Measurements from ENCODE around the gene CDKN1A.

Gene CDKN1A

DNA sequence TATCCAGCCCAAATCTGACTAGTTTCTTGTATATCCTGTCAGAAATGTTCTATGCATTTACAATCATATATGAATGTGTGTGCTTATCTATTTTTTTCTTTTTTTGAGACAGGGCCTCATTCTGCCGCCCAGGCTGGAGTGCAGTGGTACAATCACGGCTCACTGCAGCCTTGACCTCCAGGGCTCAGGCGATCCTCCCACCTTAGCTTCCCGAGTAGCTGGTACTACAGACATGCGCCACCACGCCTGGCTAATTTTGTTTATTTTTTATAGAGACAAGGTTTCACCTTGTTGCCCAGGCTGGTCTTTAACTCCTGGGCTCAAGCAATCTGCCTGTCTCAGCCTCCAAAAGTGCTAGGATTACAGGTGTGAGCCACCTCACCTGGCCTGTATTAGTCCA, 16.1 kb downstream of the CDKN1A start:
- H3K9me3 ChIP-seq (ENCODE audit: control insufficient read depth, low read length), result no peaks in the 10 kb centered on the region

DNA sequence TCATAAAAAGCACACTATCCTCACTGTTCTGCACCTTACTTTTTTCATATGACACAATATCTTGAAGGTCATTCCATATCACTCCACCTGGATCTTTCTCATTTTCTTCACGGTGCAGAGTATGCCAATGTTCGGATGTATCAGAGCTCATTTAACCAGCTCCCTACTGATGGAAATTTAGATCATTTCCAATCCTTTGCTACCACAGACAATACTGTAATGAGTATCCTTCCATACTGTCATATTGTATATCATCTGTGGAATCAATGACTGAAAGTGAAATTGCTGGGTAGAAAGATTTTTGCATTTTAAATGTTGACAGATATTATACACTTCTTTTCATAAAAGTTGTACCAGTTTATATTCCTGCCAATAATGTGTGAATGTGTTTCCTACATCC, 16.9 kb downstream of the CDKN1A start:
- no peak for DNase-seq
- Histone ChIP-seq H3K36me3 (ENCODE audit: control insufficient read depth, insufficient read depth, low read length) (no peaks in the 10 kb centered on the region), H3K27me3 (replicated peaks; ENCODE audit: control insufficient read depth, insufficient read depth, low read length, poor library complexity, severe bottlenecking) (no peaks in the 10 kb centered on the region), H3K4me3 (ENCODE audit: insufficient read depth, low read depth, low read length, poor library complexity, severe bottlenecking) (no peak overlapping the region), H3K27ac (ENCODE audit: insufficient read depth, low read length, poor library complexity, severe bottlenecking) (no peak overlapping the region), H3K4me1 (ENCODE audit: control insufficient read depth, insufficient read depth, low read length, poor library complexity, severe bottlenecking) (peaks cover 17% of the 10 kb centered on the region), H3K9me3 (ENCODE audit: control insufficient read depth, low read length) (no peaks in the 10 kb centered on the region)

More for the DNA sequence above, 16.1 kb downstream of the CDKN1A start:
- Histone ChIP-seq H3K4me1 (ENCODE audit: control insufficient read depth, insufficient read depth, low read length, poor library complexity, severe bottlenecking) (peaks cover 17% of the 10 kb centered on the region), H3K36me3 (ENCODE audit: control insufficient read depth, insufficient read depth, low read length) (no peaks in the 10 kb centered on the region), H3K27ac (ENCODE audit: insufficient read depth, low read length, poor library complexity, severe bottlenecking) (no peak overlapping the region), H3K4me3 (ENCODE audit: insufficient read depth, low read depth, low read length, poor library complexity, severe bottlenecking) (no peak overlapping the region), H3K27me3 (replicated peaks; ENCODE audit: control insufficient read depth, insufficient read depth, low read length, poor library complexity, severe bottlenecking) (no peaks in the 10 kb centered on the region)
- DNase-seq, result no peak

DNA sequence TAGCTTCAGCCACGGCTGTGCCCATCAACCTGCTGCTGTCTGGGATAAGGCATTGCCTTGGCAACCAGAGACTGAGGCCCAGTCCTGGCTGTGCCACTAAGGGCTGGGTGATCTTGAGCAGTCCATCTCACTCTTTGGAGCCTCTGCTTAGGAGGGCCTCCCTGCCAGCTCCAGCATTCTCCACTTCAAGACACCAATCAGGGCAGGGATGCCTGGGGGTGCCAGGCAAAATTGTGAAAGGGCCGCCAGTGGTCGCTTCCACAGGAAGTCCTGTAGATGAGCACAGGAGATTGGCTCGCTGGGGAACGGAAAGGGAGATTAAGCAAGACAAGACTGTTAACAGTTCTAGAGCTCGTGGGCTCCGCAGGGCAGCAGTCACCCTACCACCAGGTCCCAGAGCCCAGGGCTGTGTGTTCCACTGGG, 19.0 kb downstream of the CDKN1A start, which contains the start of gene RAB44:
Gene RAB44, plus strand, starts transcription at position 346 of the 423 bp plus-strand sequence. CDS start 6,410 bp downstream, outside the sequence.
- Histone ChIP-seq H3K9me3 (ENCODE audit: control insufficient read depth, low read length) (no peaks in the 10 kb centered on the region), H3K27ac (ENCODE audit: insufficient read depth, low read length, poor library complexity, severe bottlenecking) (no peak within 1 kb of the TSS), H3K36me3 (ENCODE audit: control insufficient read depth, insufficient read depth, low read length) (no peaks in the 10 kb centered on the region), H3K4me1 (ENCODE audit: control insufficient read depth, insufficient read depth, low read length, poor library complexity, severe bottlenecking) (peaks cover 5% of the 10 kb centered on the region), H3K27me3 (replicated peaks; ENCODE audit: control insufficient read depth, insufficient read depth, low read length, poor library complexity, severe bottlenecking) (no peaks in the 10 kb centered on the region), H3K4me3 (ENCODE audit: insufficient read depth, low read depth, low read length, poor library complexity, severe bottlenecking) (no peak within 1 kb of the TSS)
- DNase-seq, result no peak

DNA sequence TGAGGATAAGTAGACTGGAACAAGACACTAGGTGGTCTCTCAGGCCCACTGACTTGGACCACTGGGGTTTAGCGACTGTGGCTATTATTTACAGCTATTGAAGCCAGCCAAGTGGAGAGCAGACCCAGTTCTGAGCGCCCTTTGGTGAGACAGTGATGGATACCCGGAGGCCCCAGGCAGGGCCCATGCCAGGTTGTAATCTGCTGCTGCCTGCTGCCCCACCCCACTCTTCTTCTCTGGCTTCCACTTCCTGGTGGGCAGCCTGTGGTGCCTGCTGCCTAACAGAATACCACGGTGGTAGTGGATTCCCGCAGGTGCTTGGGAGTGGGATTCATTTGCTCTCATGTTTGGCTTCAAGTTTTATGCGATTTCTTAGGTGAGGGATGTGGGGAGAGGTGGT, 19.7 kb downstream of the CDKN1A start:
- DNase-seq, result no peak
- no peaks in the 10 kb centered on the region for H3K4me1 ChIP-seq (ENCODE audit: control insufficient read depth, insufficient read depth, low read length, poor library complexity, severe bottlenecking)
- H3K36me3 ChIP-seq (ENCODE audit: control insufficient read depth, insufficient read depth, low read length), result no peaks in the 10 kb centered on the region
- no peak overlapping the region for H3K27ac ChIP-seq (ENCODE audit: insufficient read depth, low read length, poor library complexity, severe bottlenecking)
- no peak overlapping the region for H3K4me3 ChIP-seq (ENCODE audit: insufficient read depth, low read depth, low read length, poor library complexity, severe bottlenecking)
- H3K27me3 ChIP-seq (replicated peaks; ENCODE audit: control insufficient read depth, insufficient read depth, low read length, poor library complexity, severe bottlenecking), result no peaks in the 10 kb centered on the region
- no peaks in the 10 kb centered on the region for H3K9me3 ChIP-seq (ENCODE audit: control insufficient read depth, low read length)

DNA sequence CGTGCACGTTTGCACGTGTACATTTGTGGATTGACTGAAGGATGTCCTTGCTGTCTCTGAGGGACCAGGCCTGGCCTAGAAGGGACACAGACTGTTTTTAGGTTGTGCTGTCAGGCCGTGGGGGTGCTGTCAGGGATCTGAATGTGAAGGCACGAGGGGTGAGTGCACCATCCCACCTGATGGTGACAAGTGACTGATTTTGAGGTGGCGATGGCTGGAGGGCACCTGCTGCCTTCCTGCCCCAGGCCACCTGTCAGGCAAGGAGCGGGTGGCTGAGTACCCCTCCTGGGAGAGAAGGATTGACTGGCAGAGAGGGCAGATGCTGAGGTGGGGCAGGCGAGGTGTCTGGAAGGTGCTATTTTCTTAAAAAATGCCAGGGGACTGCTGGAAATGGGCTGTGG, 20.4 kb downstream of the CDKN1A start:
- H3K27ac ChIP-seq (ENCODE audit: insufficient read depth, low read length, poor library complexity, severe bottlenecking), result no peak overlapping the region
- H3K27me3 ChIP-seq (replicated peaks; ENCODE audit: control insufficient read depth, insufficient read depth, low read length, poor library complexity, severe bottlenecking), result no peaks in the 10 kb centered on the region
- no peaks in the 10 kb centered on the region for H3K9me3 ChIP-seq (ENCODE audit: control insufficient read depth, low read length)
- no peak for DNase-seq
- no peaks in the 10 kb centered on the region for H3K4me1 ChIP-seq (ENCODE audit: control insufficient read depth, insufficient read depth, low read length, poor library complexity, severe bottlenecking)
- no peaks in the 10 kb centered on the region for H3K36me3 ChIP-seq (ENCODE audit: control insufficient read depth, insufficient read depth, low read length)
- no peak overlapping the region for H3K4me3 ChIP-seq (ENCODE audit: insufficient read depth, low read depth, low read length, poor library complexity, severe bottlenecking)

DNA sequence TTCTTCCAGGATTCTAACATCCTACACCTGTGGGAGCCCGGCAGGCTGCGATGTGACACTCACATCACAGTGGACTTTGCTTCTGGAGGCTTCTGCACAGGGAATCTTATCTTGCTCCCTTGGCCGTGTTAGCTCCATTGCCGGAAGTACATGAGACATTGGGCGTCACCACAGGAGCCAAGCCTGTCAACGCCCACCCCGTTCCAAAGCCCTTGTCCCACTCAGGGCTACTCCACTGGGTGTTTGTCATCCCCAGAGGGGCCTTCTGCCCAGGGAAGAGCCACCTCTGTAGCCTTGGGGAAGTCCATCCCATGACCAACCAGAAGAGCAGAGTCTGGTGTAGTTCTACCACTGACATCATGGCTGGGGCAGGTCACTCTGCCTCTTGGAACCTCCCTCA, 20.8 kb downstream of the CDKN1A start:
- no peaks in the 10 kb centered on the region for H3K9me3 ChIP-seq (ENCODE audit: control insufficient read depth, low read length)
- no peaks in the 10 kb centered on the region for H3K27me3 ChIP-seq (replicated peaks; ENCODE audit: control insufficient read depth, insufficient read depth, low read length, poor library complexity, severe bottlenecking)
- no peaks in the 10 kb centered on the region for H3K36me3 ChIP-seq (ENCODE audit: control insufficient read depth, insufficient read depth, low read length)
- no peak overlapping the region for H3K27ac ChIP-seq (ENCODE audit: insufficient read depth, low read length, poor library complexity, severe bottlenecking)
- DNase-seq, result no peak
- no peak overlapping the region for H3K4me3 ChIP-seq (ENCODE audit: insufficient read depth, low read depth, low read length, poor library complexity, severe bottlenecking)
- no peaks in the 10 kb centered on the region for H3K4me1 ChIP-seq (ENCODE audit: control insufficient read depth, insufficient read depth, low read length, poor library complexity, severe bottlenecking)

DNA sequence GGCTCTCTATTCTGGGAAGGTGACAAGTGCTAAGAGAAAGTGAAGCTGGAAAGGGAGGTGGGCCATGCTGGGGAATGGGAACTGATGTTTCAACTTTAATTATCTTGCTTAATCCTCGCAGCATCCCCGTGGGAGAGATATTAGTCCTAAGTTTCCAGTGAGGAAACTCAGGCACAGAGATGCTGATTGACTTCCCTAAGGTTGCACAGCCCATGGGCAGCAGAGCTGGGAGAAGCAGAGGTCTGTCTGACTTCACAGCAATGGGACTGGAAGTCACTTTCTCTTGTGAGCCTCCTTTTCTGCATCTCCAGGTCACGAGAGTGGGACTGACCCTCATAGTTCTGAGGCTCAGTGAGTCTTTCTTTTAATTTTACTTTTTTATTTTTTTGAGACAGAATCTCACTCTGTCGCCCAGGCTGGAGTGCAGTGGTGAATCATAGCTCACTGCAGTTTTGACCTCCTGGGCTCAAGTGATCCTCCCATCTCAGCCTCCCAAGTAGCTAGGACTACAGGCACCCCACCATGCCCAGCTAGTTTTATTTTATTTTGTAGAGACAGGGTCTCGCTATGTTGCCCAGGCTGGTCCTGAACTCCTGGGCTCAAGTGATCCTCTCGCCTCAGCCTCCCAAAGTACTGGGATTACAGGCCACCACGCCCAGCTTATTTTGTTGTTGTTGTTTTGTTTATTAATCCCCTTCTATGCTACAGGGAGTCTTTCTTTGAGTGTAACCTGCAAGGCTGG, 21.7 kb downstream of the CDKN1A start:
- Histone ChIP-seq H3K36me3 (ENCODE audit: control insufficient read depth, insufficient read depth, low read length) (no peaks in the 10 kb centered on the region), H3K9me3 (ENCODE audit: control insufficient read depth, low read length) (no peaks in the 10 kb centered on the region), H3K27ac (ENCODE audit: insufficient read depth, low read length, poor library complexity, severe bottlenecking) (no peak overlapping the region), H3K4me1 (ENCODE audit: control insufficient read depth, insufficient read depth, low read length, poor library complexity, severe bottlenecking) (no peaks in the 10 kb centered on the region), H3K4me3 (ENCODE audit: insufficient read depth, low read depth, low read length, poor library complexity, severe bottlenecking) (no peak overlapping the region), H3K27me3 (replicated peaks; ENCODE audit: control insufficient read depth, insufficient read depth, low read length, poor library complexity, severe bottlenecking) (no peaks in the 10 kb centered on the region)
- no peak for DNase-seq

DNA sequence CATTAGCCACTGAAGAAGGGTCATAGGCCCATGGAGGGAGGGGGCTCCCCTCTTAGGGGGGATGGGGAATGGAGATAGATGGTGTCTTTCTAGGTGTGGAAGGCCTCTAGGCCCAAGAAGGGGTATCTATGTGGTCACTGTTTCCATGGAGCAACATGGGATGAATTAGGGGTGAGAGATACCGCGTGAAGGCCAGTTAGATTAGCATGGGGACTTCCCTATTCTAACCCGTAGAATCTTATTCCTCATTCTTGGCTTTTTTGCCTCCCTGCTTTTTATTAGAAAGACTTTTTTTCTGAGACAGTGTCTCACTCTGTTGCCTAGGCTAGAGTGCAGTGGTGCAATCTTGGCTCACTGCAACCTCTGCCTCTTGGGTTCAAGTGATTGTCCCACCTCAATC, 22.3 kb downstream of the CDKN1A start:
- Histone ChIP-seq H3K4me3 (ENCODE audit: insufficient read depth, low read depth, low read length, poor library complexity, severe bottlenecking) (no peak overlapping the region), H3K27me3 (replicated peaks; ENCODE audit: control insufficient read depth, insufficient read depth, low read length, poor library complexity, severe bottlenecking) (no peaks in the 10 kb centered on the region), H3K4me1 (ENCODE audit: control insufficient read depth, insufficient read depth, low read length, poor library complexity, severe bottlenecking) (no peaks in the 10 kb centered on the region), H3K27ac (ENCODE audit: insufficient read depth, low read length, poor library complexity, severe bottlenecking) (no peak overlapping the region), H3K9me3 (ENCODE audit: control insufficient read depth, low read length) (no peaks in the 10 kb centered on the region), H3K36me3 (ENCODE audit: control insufficient read depth, insufficient read depth, low read length) (no peaks in the 10 kb centered on the region)
- no peak for DNase-seq

DNA sequence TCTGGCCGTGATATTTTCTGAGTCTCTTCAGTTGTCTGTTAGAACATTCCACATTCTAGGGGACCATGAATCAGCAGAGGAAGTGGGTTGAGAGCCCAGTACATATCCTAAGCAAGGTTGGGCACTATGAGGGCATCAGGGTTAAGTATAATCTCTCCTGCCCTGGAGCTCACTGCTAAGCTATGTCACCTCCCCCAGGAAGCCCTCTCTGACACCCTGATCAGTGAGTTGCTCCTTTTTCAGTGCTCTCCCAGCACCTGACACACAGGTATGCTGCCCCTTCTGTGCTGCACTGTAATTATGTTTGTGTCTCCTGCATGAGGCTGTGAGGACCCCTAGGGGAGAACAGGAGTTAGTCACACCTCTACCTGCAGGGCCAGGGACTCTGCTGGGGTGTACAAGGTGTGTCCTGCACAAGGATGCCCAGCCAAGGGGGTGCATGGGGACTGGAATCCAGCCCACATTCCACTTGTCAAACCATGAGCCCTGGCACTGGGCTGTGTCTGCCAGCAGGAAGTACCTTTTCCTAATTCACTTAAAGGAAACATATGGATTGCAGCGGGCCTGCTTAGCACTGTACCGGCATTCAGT, 23.0 kb downstream of the CDKN1A start:
- no peaks in the 10 kb centered on the region for H3K27me3 ChIP-seq (replicated peaks; ENCODE audit: control insufficient read depth, insufficient read depth, low read length, poor library complexity, severe bottlenecking)
- H3K36me3 ChIP-seq (ENCODE audit: control insufficient read depth, insufficient read depth, low read length), result no peaks in the 10 kb centered on the region
- no peaks in the 10 kb centered on the region for H3K4me1 ChIP-seq (ENCODE audit: control insufficient read depth, insufficient read depth, low read length, poor library complexity, severe bottlenecking)
- no peak overlapping the region for H3K27ac ChIP-seq (ENCODE audit: insufficient read depth, low read length, poor library complexity, severe bottlenecking)
- no peak for DNase-seq
- no peak overlapping the region for H3K4me3 ChIP-seq (ENCODE audit: insufficient read depth, low read depth, low read length, poor library complexity, severe bottlenecking)
- no peaks in the 10 kb centered on the region for H3K9me3 ChIP-seq (ENCODE audit: control insufficient read depth, low read length)

DNA sequence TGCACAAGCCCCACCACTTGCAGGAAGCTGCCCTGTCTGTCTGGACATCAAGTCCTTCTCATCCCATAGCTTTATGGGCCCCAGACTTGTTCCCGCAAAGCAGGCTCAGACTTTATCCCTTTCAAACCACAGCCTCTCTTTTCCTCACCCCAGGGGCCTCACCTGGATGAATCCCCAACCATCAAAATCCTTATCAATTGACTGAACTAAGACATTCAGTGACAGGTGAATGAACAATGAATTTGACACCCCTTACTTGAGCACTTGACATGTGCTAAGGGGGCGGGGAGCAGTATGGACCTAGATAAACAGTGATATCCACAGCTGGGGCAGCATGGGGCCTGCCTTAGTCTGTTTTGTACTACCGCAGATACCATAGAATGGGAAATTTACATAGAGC, 24.1 kb downstream of the CDKN1A start:
- H3K27me3 ChIP-seq (replicated peaks; ENCODE audit: control insufficient read depth, insufficient read depth, low read length, poor library complexity, severe bottlenecking), result no peaks in the 10 kb centered on the region
- no peaks in the 10 kb centered on the region for H3K4me1 ChIP-seq (ENCODE audit: control insufficient read depth, insufficient read depth, low read length, poor library complexity, severe bottlenecking)
- no peaks in the 10 kb centered on the region for H3K9me3 ChIP-seq (ENCODE audit: control insufficient read depth, low read length)
- no peaks in the 10 kb centered on the region for H3K36me3 ChIP-seq (ENCODE audit: control insufficient read depth, insufficient read depth, low read length)
- DNase-seq, result no peak
- H3K27ac ChIP-seq (ENCODE audit: insufficient read depth, low read length, poor library complexity, severe bottlenecking), result no peak overlapping the region
- no peak overlapping the region for H3K4me3 ChIP-seq (ENCODE audit: insufficient read depth, low read depth, low read length, poor library complexity, severe bottlenecking)

All from effector memory CD4-positive, alpha-beta T cell (primary cell).